Adrenal gland (tissue), 5 donors: ENCODE data around the gene RBPMS2.
"Not testable (repeated sequence)": the region's sequence is repeated elsewhere in the genome, so short reads cannot be mapped to it uniquely, and the experiment has no call there.

Source experiments
- POLR2A ChIP-seq, 2 donors: fragments of 450-650 bp; IDR thresholded peaks; one replicate each; pipeline ENCODE4 v1.6.1; 2017; ENCODE audit warnings: antibody characterized with exemption in 2 of 2, mild to moderate bottlenecking in 2 of 2, moderate library complexity in 1 of 2
- TF ChIP-seq, protein P1 (sequence below), 6 experiments: fragments of 450-650 bp in 4 of 6; fragments of 200-600 bp in 2 of 6; sonication (generic) in 1 of 6; IDR thresholded peaks; 1 replicate in 5 of 6; 2 replicates in 1 of 6; pipeline versions ENCODE4 v1.5.1 to v1.8.0; 2016 to 2021; ENCODE audit warnings: antibody characterized with exemption in 6 of 6, mild to moderate bottlenecking in 2 of 6, moderate library complexity in 1 of 6
- donor health status: DM: no; HTN: no; CAD: no.

DNA sequence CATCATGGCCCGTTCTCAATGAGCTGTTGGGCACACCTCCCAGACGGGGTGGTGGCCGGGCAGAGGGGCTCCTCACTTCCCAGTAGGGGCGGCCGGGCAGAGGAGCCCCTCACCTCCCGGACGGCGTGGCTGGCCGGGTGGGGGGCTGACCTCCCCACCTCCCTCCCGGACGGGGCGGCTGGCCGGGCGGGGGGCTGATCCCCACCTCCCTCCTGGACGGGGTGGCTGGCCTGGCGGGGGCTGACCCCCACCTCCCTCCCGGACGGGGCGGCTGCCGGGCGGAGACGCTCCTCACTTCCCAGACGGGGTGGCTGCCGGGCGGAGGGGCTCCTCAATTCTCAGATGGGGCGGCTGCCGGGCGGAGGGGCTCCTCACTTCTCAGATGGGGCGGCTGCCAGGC lies 23.5 kb upstream of the RBPMS2 start:
- not testable (repeated sequence) for TF ChIP-seq POLR2A (IDR thresholded peaks at IDR 0.05)
- TF ChIP-seq, protein P1, sequence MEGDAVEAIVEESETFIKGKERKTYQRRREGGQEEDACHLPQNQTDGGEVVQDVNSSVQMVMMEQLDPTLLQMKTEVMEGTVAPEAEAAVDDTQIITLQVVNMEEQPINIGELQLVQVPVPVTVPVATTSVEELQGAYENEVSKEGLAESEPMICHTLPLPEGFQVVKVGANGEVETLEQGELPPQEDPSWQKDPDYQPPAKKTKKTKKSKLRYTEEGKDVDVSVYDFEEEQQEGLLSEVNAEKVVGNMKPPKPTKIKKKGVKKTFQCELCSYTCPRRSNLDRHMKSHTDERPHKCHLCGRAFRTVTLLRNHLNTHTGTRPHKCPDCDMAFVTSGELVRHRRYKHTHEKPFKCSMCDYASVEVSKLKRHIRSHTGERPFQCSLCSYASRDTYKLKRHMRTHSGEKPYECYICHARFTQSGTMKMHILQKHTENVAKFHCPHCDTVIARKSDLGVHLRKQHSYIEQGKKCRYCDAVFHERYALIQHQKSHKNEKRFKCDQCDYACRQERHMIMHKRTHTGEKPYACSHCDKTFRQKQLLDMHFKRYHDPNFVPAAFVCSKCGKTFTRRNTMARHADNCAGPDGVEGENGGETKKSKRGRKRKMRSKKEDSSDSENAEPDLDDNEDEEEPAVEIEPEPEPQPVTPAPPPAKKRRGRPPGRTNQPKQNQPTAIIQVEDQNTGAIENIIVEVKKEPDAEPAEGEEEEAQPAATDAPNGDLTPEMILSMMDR (IDR thresholded peaks at IDR 0.05): not testable (repeated sequence)
